Tibial nerve (tissue), 4 donors: ENCODE measurements around the gene STXBP6. TPM values are rescaled to one million over a fixed set of nuclear protein-coding genes. Genes with fewer than 3 reads are reported as not detected.
A peak's percentile ranks its signal among the peaks of the same experiment; 100 is the strongest.

ENCODE experiments used
- DNase-seq, 2 donors: peaks; one replicate each; pipeline ENCODE4 v3.0.0-alpha.2; 2019; ENCODE audit warnings: low spot score in 2 of 2
- H3K27ac ChIP-seq, 4 donors: fragments of 200-600 bp; sonication (generic) in 3 of 4; one replicate each; pipeline ENCODE4 v1.5.1; 2017 to 2019; ENCODE audit warnings: mild to moderate bottlenecking in 1 of 4
- H3K27me3 ChIP-seq, 2 donors: fragments of 200-600 bp; sonication (generic) in 1 of 2; one replicate each; pipeline versions ENCODE4 v1.5.1 to v1.6.0; 2017 to 2019
- H3K36me3 ChIP-seq, 3 donors: fragments of 200-600 bp; sonication (generic); one replicate each; pipeline ENCODE4 v1.5.1; 2018 to 2019
- H3K4me1 ChIP-seq, 4 donors: fragments of 200-600 bp; sonication (generic) in 3 of 4; one replicate each; pipeline ENCODE4 v1.5.1; 2017 to 2019
- H3K4me3 ChIP-seq, 4 donors: fragments of 200-600 bp; sonication (generic) in 3 of 4; one replicate each; pipeline ENCODE4 v1.5.1; 2017 to 2019; ENCODE audit warnings: mild to moderate bottlenecking in 1 of 4, moderate library complexity in 1 of 4
- H3K9me3 ChIP-seq, 4 donors: fragments of 200-600 bp; sonication (generic) in 3 of 4; one replicate each; pipeline ENCODE4 v1.5.1; 2017 to 2019
- EP300 ChIP-seq, 2 donors: sonication (generic); formaldehyde crosslinking; IDR thresholded peaks; one replicate each; pipeline ENCODE4 v1.6.1; 2017; ENCODE audit warnings: antibody characterized with exemption in 2 of 2, mild to moderate bottlenecking in 1 of 2
- POLR2A ChIP-seq, 2 donors: fragments of 450-650 bp; IDR thresholded peaks; one replicate each; pipeline ENCODE4 v1.6.1; 2017; ENCODE audit warnings: antibody characterized with exemption in 2 of 2, mild to moderate bottlenecking in 2 of 2, moderate library complexity in 2 of 2
- WGBS, 2 donors: methylation state at CpG; one replicate each; pipeline ENCODE4 v1.1.5; 2018; 5-methylcytosine and 5-hydroxymethylcytosine counted together
- total RNA-seq, 4 donors: library from RNA; depleted of rRNA; stranded (reverse); fragments of >200 nt; gene quantifications; one replicate each; pipeline ENCODE4 v1.1.0, GENCODE V29; 2016
- TF ChIP-seq, protein P1 (sequence below), 5 experiments: fragments of 200-600 bp in 3 of 5; fragments of 450-650 bp in 2 of 5; sonication (generic) in 3 of 5; IDR thresholded peaks; one replicate each; pipeline ENCODE4 v1.5.1; 2016 to 2019; ENCODE audit warnings: antibody characterized with exemption in 5 of 5, mild to moderate bottlenecking in 3 of 5, moderate library complexity in 2 of 5

STXBP6 gene
- total RNA-seq, 4 donors from 2014 or later = 12.6 to 42.6 (median 33.5) TPM

DNA sequence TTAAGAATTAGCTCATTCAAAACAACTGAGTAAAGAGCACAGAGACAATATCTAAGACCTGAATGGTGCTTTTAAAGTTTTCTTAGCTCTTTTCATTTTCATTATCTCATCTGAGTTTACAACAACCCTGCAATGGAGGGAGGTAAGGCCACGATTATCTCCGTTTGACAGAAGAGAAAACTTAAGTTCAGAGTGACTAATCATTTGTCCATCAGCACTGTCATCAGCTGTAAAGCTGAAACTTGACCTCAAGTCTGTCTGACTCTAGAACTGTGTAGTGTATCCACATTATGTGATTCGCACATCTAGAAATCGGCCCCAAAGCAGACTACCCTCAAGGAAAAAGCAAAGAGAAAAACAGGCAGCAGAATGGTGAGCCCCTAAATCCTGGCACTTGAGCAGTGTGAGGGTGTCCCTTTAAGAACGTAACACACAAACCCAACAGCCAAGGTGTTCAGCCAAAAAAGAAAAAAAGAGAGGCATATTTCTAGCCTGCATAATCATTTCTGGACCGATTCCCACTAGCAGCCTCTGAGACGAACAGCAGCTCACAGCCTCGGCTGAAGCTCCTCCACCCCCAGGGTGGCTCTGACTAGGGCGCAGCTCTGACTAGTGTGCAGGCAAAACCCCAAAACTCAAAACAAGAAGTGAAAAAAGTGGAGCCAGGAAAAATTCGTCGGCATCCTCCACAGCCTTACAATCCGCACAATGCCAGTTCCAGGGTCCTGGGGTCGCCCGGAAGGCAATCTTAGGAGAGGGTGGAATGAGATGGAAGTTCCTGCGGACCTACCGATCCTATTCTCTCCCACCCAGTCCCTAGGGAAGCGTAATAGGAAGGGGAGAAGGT, 1.6 kb downstream of the STXBP6 start:
- Histone ChIP-seq H3K4me3 (peak overlapping the region; percentile 55 to 80 (median 58)), H3K27me3 (peaks cover 0 to 13% of the 10 kb centered on the region in 2 donors), H3K9me3 (no peaks in the 10 kb centered on the region), H3K4me1 (peaks cover 0 to 34% (median 3%) of the 10 kb centered on the region in 4 donors), H3K27ac (peak overlapping the region; percentile 62 to 89 (median 82)), H3K36me3 (no peaks in the 10 kb centered on the region)
- peak; percentile 34 to 50 for DNase-seq
- TF ChIP-seq, protein P1, sequence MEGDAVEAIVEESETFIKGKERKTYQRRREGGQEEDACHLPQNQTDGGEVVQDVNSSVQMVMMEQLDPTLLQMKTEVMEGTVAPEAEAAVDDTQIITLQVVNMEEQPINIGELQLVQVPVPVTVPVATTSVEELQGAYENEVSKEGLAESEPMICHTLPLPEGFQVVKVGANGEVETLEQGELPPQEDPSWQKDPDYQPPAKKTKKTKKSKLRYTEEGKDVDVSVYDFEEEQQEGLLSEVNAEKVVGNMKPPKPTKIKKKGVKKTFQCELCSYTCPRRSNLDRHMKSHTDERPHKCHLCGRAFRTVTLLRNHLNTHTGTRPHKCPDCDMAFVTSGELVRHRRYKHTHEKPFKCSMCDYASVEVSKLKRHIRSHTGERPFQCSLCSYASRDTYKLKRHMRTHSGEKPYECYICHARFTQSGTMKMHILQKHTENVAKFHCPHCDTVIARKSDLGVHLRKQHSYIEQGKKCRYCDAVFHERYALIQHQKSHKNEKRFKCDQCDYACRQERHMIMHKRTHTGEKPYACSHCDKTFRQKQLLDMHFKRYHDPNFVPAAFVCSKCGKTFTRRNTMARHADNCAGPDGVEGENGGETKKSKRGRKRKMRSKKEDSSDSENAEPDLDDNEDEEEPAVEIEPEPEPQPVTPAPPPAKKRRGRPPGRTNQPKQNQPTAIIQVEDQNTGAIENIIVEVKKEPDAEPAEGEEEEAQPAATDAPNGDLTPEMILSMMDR (IDR thresholded peaks at IDR 0.05) = no peak
- no peak for TF ChIP-seq POLR2A (IDR thresholded peaks at IDR 0.05)
- TF ChIP-seq EP300 (IDR thresholded peaks at IDR 0.05) = no peak
- WGBS, 2 donors = 38 to 41% methylated on average over 17 of the region's 17 CpGs

DNA sequence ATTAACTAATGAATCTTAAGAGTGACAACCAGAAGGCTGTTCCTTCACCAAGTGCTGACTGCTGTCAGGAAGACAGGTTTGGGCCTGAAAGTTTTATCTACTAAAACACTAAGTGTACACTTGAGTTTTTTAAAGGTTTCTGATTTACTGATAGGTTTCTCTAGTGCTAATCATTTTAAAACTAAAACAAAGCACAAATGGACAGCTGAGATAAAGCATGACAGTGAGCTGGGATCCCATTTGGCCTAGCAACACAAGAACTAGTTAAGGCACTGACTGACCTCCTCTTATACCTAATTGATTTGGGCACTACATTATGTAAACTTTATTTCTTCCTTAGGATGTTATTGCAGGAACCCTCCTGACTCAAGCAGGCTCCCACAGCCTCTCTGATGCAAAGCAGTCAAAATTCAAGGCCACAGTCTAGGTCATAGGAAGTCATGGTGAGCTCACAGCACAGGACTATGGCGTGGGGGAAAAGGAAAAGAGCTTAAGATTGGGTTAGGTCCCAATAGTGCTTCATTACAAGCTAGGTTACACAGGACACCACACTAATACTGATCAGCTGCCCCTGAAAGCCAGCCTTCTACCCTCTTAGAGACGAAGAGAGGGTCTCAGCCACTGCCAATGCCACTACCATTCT, 3.5 kb downstream of the STXBP6 start:
- WGBS, 2 donors = 94 to 97% methylated on average over 2 of the region's 2 CpGs
- TF ChIP-seq POLR2A (IDR thresholded peaks at IDR 0.05) = no peak
- TF ChIP-seq, protein P1 (IDR thresholded peaks at IDR 0.05) = no peak
- TF ChIP-seq EP300 (IDR thresholded peaks at IDR 0.05) = no peak
- Histone ChIP-seq H3K4me3 (no peak overlapping the region), H3K4me1 (peaks cover 0 to 41% (median 3%) of the 10 kb centered on the region in 4 donors), H3K9me3 (no peaks in the 10 kb centered on the region), H3K27ac (peak overlapping the region in 1 of 4 donors; percentile 27), H3K27me3 (peaks cover 0 to 11% of the 10 kb centered on the region in 2 donors), H3K36me3 (no peaks in the 10 kb centered on the region)
- no peak for DNase-seq

DNA sequence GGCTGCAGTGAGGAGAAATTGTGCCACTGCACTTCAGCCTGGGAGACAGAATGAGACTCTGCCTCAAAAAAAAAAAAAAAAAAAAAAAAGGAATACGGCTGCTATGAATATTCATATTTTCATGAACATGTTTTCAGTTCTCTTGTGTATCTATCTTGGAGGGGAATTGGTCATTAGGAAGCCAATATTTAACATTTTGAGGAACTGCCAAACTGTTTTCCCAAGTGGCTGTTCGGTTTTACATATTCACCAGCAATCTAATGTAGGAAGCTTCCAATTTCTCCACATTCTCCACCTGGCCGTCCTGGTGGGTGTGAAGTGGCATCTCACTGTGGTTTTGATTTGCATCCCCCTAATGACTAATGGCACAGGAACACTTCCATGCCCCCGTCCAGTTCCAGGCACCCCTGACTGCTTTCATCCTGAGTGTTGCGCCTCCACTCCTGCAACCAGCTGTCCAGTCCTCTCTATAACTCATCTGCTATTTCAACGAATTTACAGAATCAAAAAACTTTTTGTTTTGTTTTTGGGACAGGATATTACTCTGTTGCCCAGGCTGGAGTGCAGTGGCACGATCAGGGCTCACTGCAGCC, 5.7 kb downstream of the STXBP6 start:
- no peak overlapping the region for H3K4me3 ChIP-seq
- whole genome bisulfite sequencing, 2 donors = 75 to 77% methylated on average over 7 of the region's 7 CpGs
- TF ChIP-seq, protein P1 (IDR thresholded peaks at IDR 0.05) = no peak
- TF ChIP-seq POLR2A (IDR thresholded peaks at IDR 0.05) (no peak), EP300 (IDR thresholded peaks at IDR 0.05) (no peak)
- H3K4me1 ChIP-seq = peaks cover 0 to 22% (median 2%) of the 10 kb centered on the region in 4 donors
- H3K36me3 ChIP-seq = no peaks in the 10 kb centered on the region
- H3K9me3 ChIP-seq = no peaks in the 10 kb centered on the region
- no peak overlapping the region for H3K27ac ChIP-seq
- no peak for DNase-seq
- peaks cover 0 to 3% of the 10 kb centered on the region in 2 donors for H3K27me3 ChIP-seq

DNA sequence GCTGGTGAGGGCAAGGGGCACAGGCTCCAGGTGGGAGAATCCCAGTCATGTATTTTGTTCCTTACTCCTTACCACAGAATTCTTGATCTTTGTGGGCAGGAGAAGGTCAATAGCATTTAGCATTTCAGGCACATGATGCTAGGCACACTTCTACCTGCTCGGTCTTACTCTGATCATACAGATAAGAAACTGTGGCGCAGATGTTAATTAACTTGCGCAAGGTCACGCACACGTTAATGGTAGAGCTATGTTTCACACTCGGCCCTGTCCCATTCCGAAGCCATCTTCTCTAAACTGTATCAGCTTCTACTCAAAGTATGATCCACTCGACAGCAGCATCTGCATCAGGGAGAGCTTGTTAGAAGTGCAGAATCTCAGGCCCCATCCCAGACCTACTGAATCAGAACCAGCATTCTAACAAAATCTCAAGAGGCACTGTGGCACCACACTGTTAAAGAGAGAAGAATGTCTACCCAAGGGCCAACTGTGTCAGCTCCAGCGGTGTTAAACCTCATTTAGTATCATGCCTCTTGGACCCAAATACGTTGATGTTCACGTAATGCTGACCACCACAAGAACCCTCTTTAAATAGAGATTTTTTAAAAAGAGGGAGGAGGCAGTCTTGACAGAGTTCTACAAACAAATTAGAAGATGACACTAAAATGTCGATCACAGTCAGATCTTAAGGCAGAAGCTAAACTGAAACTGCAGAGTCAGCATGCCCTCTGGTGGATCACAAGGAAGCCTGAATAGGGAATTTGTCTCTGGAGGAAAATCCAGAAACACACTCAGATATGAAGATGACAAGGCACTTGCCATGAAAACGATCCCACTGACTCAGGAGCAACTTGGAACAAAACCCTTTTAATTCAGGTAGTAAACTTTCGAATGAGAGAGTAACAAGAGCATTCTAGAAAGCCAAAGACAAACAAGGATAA, 7.3 kb downstream of the STXBP6 start:
- H3K36me3 ChIP-seq = no peaks in the 10 kb centered on the region
- no peaks in the 10 kb centered on the region for H3K9me3 ChIP-seq
- peaks cover 0 to 16% (median 0%) of the 10 kb centered on the region in 4 donors for H3K4me1 ChIP-seq
- 75 to 76% methylated on average over 14 of the region's 14 CpGs for WGBS, 2 donors
- no peak for TF ChIP-seq EP300 (IDR thresholded peaks at IDR 0.05)
- TF ChIP-seq, protein P1 (IDR thresholded peaks at IDR 0.05) = peak in 4 of 5 experiments; percentile 9 to 54 (median 34)
- H3K27me3 ChIP-seq = no peaks in the 10 kb centered on the region
- no peak overlapping the region for H3K4me3 ChIP-seq
- no peak overlapping the region for H3K27ac ChIP-seq
- peak in 1 of 2 donors; percentile 17 for DNase-seq
